GM19463 (cell line): Measurements from ENCODE around the gene TACO1.

Experiments used
- ATAC-seq: cut with Tn5 transposase; IDR thresholded peaks from one replicate; pipeline ENCODE4 v1.9.1; 2021; ENCODE audit warnings: mild to moderate bottlenecking, moderate library complexity; ENCODE audit not compliant: unreplicated experiment

The TACO1 gene

GRCh38 chr17:63596856-63597586 lies 3.7 kb upstream of the TACO1 start:
- ATAC-seq: no peak

- ATAC-seq: no peak
These were observed 2.4 kb upstream of the TACO1 start for GRCh38 chr17:63598281-63598680.

GRCh38 chr17:63601439-63602371 lies 1.0 kb downstream of the TACO1 start:
- ATAC-seq: no peak

- no peak for ATAC-seq
These were observed 9.3 kb downstream of the TACO1 start for GRCh38 chr17:63609816-63610573.

GRCh38 chr17:63610854-63611253 lies 10.2 kb downstream of the TACO1 start:
- ATAC-seq: no peak

- ATAC-seq: no peak
These were observed 10.7 kb downstream of the TACO1 start for GRCh38 chr17:63611354-63611753.

GRCh38 chr17:63613663-63614062 lies 13.0 kb downstream of the TACO1 start:
- ATAC-seq: no peak

- no peak for ATAC-seq
These were observed 20.6 kb downstream of the TACO1 start for GRCh38 chr17:63621229-63621683.

GRCh38 chr17:63621684-63622573 lies 21.2 kb downstream of the TACO1 start, which contains the start of gene MAP3K3:
MAP3K3 (plus strand) TSS chr17:63622417; CDS start chr17:63622760, 343 bp downstream.
- peak; percentile 85 for ATAC-seq

- ATAC-seq: peak; percentile 21
These were observed 22.1 kb downstream of the TACO1 start for GRCh38 chr17:63622574-63623390.

- no peak for ATAC-seq
These were observed 23.3 kb downstream of the TACO1 start for GRCh38 chr17:63623786-63624530.

GRCh38 chr17:63624531-63624880 lies 23.8 kb downstream of the TACO1 start:
- no peak for ATAC-seq

- ATAC-seq: no peak
These were observed 26.0 kb downstream of the TACO1 start for GRCh38 chr17:63626551-63627180.

GRCh38 chr17:63629627-63630026 lies 28.9 kb downstream of the TACO1 start:
- no peak for ATAC-seq

- ATAC-seq: no peak
These were observed 30.4 kb downstream of the TACO1 start for GRCh38 chr17:63631062-63631461.

GRCh38 chr17:63631626-63632025 lies 30.9 kb downstream of the TACO1 start:
- ATAC-seq: no peak

- no peak for ATAC-seq
These were observed 33.0 kb downstream of the TACO1 start for GRCh38 chr17:63633742-63634141.

- no peak for ATAC-seq
These were observed 33.5 kb downstream of the TACO1 start for GRCh38 chr17:63634163-63634562.
